Jurkat, Clone E6-1 (cell line): ENCODE measurements around the gene CPNE8. TPM values are rescaled to one million over a fixed set of nuclear protein-coding genes. Genes with fewer than 3 reads are reported as not detected.

Experiments used
- DNase-seq: peaks from one replicate; pipeline ENCODE4 v3.0.0-alpha.2; 2011; ENCODE audit warnings: low read depth, low spot score
- H3K4me3 ChIP-seq: 2 replicates; pipeline ENCODE4 v1.5.1; 2011; ENCODE audit warnings: mild to moderate bottlenecking, low read length, control low read depth, moderate library complexity
- polyA plus RNA-seq: library from polyadenylated mRNA; unstranded; fragments of >200 nt; gene quantifications from one replicate; pipeline ENCODE4 v1.2.1, GENCODE V29; 2012; ENCODE audit warnings: missing spikeins; ENCODE audit not compliant: insufficient read length, insufficient read depth

CPNE8 gene
- not detected for polyA plus RNA-seq

DNA sequence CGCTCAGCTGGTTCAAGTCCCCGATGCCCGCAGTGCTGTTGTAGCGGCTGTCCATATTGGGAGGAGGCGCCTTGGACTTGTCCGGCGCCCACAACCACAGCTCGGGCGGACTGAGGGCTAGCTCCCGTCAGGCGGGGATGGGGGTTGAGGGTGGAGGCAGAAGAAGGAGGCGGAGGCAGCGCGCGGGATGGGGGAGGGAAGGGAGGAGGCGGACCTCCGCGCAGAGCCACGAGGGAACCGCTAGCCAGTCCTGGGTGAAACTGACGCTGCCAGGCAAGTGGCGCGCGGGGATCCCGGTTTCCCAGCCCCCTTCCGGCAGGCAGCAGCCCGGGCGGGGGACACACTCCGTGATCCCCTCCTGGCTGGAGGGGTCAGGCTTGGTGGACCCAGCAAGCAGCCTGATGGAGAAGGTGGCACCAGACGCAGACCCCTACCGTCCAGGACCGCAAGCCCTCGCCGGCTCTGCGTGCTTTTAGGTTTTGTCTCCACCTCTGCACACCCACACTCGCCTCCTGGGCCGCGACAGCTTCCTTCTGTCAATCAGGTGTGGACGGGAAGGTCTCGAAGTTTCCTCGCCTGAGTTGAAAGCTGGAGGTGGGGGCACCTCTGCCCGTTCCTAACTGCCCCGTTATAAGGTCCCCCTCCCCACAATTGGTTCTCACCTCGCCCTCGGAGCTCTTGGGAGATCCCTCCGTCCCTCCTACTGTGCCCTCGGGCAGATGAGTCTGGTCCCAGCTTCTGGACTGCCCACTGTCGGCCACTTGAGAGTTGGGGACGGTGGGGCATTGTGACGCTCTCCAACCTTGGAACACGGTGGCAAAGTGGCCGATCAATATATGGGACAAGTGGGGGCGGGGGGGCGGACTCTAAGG, at the start of gene CPNE8:
Gene CPNE8 (minus strand): TSS at position 112 of the 872 bp plus-strand sequence. CDS start 57 bp downstream, at position 55.
- H3K4me3 ChIP-seq, result peak within 1 kb of the TSS; percentile 45
- DNase-seq, result no peak

DNA sequence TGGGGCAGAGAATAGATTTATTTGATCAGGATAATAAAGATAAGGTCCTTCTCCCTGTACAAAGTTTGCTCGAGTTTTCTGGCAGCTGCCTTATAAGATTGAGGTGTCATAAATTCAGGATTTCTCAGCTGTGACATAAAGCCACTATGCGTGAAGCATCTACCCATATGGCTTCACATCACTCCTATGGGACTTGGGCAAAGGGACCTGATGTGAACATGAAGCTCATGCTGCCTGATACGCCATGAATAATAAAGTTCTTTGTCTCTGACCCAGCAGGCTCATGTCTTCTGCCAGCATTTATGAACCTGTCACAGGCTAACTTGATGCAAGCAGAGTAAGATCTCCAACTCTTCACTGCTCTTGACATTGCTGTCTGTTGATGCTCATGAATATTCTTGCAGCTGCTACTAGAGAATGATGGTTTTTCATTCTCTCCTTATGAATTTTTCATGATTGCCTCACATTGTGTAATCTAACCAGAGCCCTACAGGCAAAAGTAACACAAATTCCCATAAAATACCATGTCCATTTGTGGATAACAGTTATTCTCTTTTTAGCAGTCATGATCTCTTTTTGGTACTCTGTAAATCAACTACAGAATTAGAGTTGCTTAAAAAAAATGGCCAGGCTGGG, 49.0 kb upstream of the CPNE8 start:
- DNase-seq, result no peak
- no peak overlapping the region for H3K4me3 ChIP-seq

DNA sequence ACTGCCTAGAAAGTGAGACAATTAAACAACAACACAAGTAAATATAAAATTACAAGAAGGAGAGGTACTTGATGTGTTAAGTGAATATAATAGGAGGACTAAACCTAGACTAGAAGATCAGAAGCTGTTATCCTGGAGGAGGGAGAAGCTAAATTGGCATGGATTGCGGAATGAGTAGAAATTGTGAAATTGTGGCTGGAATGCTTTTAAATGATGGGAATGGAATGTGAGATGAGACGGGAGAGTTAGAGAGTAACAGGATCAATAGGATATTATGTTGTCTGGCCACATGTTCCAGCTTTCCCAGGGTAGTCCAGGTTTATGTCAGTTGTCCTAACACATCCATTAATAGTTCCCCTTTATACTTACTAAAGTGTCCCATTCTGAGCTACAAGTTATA, 44.0 kb upstream of the CPNE8 start:
- no peak overlapping the region for H3K4me3 ChIP-seq
- DNase-seq, result no peak

DNA sequence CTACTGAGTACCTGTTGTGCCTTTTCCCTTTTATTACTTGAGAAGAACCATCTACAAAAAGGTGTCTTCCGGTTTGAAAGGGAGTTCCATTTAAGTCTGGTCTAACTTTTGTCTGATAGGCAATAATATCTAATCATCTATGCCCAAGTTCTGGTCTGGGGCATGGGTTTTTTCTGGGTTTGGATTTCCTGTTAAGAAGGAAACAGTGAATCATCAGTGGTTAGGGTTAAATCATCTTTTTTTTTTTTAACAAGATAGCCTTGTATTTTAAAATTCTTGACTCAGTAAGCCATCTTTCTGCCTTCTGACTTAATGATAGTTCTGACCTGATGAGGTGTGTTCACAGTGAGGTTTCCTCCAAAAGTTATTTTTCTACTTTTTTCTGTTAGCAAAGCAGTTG, 29.3 kb upstream of the CPNE8 start:
- no peak for DNase-seq
- H3K4me3 ChIP-seq, result no peak overlapping the region

DNA sequence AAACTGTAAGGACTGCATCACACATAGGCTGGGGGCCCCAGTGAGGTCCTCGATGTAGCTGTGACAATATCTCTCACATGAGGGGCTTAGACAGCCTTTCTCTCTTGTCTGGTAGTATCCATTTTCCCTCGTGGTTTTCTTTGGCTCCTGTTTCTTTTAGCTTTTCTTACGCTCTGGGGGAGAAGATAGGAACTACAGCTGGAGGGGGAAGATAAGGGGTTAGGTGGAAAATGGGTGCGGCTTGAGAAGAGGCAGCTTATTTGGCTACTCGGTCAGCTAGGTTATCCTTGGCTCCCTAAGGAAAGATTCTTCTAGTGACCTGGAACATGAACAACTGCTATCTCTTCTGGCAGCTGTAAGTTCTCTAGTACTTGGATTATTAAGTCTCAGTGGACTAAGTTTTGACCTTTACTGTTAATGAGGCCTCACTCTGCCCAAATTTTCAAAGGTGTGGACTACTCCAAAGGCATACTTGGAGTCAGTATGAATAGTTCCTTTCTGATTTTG, 28.7 kb upstream of the CPNE8 start:
- DNase-seq, result no peak

DNA sequence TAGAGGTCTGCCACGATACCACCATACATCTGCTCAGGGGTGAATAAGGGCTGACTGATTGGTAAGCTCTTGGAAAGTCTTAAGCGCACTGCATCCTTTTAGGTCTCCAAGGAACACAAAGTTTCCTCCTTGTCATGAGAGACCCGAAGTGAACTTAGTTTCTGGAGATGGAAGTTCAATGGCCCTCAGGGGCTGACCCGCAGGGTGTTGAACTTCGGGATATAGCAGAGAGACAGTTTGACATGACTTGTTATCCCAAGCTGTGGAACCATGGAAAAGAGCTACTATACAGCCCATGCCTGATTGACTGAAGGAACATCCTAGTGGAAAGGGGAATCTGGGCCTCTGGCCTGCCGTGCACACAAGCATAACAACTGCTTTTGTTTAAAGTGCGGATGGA, 26.9 kb upstream of the CPNE8 start:
- H3K4me3 ChIP-seq, result no peak overlapping the region
- DNase-seq, result no peak

More for the DNA sequence above, 28.7 kb upstream of the CPNE8 start:
- H3K4me3 ChIP-seq, result no peak overlapping the region

DNA sequence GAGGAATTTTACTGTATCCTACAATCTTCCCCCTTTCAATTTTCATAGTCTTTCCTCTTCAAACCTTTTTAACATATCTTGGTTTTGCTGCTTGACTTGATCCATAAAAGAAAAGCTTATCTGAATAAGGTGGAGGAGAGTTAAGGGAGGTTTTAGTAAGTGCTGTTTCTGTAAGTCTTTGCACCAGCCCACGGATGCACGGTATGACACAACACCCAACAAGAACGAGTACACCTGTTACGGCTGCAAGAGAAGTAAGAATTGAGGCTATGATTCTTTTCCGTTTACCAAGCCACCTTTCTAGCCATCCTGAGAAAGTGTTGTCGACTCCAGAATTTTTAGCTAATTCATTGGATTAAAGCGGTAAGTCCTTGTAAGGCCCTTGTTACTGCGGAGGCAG, 26.1 kb upstream of the CPNE8 start:
- no peak for DNase-seq
- no peak overlapping the region for H3K4me3 ChIP-seq

DNA sequence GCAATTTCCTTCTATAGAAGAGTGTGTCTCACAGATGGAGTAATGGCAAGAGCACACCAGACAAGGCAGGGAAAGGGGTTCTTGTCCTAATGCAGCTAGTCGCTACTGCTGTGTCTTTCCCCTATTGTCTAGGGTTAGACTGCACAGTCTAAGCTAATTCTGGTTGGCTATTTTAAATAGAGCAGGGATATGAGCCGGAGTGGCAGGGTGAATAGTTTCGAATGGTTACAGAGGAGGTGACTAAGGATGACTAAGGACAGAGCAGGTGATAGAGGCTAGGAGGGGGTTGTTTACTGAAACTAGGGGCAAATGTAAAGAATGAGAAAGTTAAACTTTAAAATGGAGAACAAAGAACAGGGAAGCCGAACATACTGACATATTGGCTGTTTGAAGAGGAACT, 25.6 kb upstream of the CPNE8 start:
- no peak overlapping the region for H3K4me3 ChIP-seq
- DNase-seq, result no peak

DNA sequence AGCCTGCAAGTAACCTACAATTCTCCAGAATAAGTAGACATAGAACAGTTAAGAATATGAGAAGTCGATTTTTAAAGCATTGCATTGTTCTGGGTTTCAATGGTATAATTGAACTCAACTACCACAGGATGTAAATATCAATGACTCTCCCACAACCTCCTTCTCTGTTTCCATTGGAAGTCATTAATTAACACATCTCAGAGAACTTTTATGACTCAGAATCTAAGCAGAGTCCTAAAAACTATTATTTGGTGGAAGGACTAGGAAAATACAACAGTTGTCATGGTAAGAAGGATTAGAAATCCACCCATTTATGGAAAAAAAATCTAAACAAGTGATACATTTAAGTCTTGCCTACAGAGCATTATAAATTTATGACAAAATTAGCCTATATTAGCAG, 21.1 kb upstream of the CPNE8 start:
- no peak overlapping the region for H3K4me3 ChIP-seq
- DNase-seq, result no peak

DNA sequence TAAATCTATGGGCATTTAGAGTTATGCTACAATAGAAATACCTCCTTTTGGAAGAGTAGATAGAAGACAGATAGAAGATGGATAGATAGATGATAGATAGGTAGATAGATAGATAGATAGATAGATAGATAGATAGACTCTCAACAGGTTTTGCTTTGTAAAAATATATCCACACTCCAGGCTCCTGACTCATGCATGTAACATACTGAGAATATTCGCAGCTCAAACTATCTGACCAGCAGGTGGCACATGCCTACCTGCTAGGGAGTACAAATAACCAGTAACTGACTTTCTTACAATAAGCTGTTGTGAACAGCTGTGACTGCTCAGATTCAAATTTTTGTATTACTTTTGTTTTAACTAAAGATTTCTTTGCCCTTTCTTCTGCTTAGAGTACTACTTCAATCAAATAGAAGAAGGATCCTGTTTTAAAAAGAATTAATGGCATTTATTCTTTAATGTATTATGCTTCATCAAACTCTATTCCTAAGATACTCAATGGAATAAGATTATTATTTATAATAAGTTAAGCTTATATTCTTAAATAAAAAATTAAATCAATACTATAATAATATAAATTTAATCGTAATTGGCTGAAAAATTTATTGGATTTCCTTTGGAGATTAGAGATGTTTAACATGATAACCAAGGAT, 15.8 kb upstream of the CPNE8 start:
- H3K4me3 ChIP-seq, result no peak overlapping the region
- DNase-seq, result peak; percentile 52

DNA sequence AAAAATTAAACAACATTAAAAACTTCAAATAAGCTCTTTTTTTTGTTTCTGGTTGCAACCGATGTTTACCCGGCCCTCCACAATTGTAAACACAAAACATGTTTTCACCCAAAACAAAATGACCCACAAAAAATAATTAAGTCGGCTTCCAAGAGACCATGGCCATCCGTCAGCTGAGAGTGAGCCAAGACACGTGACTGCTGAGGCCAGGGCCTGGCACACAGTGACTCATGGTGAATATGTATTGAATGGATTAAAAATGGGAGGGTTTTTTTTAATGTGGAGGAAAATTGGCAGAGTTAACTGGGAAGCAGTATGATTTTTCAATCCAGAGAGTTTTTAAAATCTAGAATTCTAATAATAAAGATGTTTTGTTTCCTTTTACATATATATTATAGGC, 13.8 kb upstream of the CPNE8 start:
- no peak for DNase-seq
- no peak overlapping the region for H3K4me3 ChIP-seq

DNA sequence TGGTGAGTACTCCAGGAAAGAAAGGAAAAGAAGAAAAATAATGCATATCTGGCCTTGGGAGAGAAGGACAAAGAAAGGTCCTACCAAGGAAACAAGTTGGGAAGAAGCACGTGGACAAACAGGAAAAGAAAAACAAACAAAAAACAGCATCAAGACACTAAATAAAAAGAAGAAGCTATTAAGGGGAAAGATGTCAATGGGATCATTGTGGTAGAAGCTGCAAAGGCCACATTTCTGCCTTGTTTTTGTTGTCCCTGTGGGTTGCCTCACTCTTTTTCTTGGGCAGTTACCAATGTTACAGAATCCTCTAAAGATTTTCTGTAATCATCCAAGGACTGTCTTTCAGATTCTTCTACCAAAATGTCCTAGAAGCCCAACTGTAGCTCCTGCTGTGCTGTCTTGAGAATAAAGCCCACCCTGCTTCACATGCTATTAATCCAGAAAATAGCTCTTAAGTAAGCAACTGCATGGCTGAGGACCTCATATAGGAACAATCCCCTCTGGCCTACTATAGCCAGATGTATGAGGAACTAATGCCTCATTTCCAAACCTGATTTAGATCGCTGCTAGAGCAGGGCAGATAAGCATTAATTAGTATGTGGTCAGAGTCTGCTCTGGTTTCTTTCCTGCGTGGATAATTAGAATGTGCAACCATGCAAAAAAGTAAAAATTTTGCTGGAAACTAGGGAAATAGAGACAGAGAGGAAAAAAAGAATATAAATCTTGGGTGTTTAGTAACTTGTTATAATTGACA, 10.2 kb upstream of the CPNE8 start:
- DNase-seq, result no peak
- H3K4me3 ChIP-seq, result no peak overlapping the region

DNA sequence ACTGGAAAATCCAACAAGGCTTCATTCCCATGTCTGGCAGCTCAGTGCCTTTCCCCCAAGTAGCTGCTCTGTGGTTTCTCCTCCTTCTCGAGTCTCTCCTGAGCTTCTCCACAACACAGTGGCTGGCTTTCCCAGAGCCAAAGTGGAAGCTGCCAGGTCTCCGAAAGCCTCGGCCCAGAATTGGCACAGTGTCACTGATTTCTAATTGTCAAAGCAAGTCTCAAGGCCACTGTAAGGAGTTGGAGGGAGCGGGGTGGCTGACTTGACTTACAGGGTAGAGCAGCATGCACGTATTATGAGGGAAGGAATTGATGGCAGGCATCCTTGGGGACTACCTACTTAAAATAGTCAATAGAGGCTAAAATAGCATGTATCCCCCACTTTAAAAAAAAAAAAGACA, 6.7 kb upstream of the CPNE8 start:
- H3K4me3 ChIP-seq, result no peak overlapping the region
- no peak for DNase-seq

DNA sequence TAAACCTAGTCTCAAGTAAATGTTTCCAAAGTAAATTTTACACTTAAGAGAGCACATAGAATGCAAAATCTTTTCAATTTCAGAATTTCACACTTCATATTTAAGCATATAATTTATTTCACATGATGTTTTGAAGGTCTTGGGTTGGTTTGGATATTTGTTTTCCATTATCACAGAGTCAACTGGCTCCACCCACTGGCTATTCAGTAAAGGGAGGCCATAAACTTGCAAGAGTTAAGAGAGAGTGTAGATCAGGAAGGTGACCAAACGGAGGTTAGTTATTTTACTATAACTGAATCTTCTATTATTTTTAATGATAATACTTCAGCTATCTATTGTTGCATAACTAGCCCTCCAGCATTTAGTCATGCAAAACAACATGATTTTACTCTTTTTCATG, 6.2 kb upstream of the CPNE8 start:
- DNase-seq, result no peak
- no peak overlapping the region for H3K4me3 ChIP-seq

DNA sequence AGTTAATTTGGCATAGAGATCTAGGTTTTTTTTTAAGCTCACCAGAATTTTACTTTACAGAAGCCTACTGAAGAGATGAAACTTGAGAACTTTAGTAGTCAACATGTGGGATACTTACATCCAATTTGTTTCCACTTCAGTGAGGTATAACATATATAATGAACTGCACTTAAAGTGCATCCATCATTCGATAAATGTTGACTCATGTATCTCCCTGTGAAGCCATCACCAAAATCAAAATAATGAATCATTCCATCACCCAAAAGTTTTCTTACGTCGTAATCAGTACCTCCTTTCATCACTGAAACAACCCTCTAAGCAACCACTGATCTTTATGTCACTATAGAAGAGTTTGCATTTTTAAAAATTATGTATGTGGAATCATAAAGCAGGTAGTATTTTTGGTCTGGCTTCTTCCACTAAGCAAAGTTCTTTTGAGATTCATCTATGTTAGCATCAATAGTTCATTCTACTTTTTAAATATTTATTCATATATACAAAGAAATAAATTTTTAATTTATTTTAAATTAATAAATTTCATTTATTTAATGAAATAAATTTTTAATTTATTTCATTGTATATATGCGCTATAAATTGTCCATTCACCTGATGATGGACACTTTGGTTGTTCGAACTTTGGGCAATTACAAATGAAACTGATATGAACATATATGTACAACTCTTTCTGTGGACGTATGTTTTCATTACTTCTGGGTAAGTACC, 2.0 kb upstream of the CPNE8 start:
- H3K4me3 ChIP-seq, result peak overlapping the region; percentile 45

DNA sequence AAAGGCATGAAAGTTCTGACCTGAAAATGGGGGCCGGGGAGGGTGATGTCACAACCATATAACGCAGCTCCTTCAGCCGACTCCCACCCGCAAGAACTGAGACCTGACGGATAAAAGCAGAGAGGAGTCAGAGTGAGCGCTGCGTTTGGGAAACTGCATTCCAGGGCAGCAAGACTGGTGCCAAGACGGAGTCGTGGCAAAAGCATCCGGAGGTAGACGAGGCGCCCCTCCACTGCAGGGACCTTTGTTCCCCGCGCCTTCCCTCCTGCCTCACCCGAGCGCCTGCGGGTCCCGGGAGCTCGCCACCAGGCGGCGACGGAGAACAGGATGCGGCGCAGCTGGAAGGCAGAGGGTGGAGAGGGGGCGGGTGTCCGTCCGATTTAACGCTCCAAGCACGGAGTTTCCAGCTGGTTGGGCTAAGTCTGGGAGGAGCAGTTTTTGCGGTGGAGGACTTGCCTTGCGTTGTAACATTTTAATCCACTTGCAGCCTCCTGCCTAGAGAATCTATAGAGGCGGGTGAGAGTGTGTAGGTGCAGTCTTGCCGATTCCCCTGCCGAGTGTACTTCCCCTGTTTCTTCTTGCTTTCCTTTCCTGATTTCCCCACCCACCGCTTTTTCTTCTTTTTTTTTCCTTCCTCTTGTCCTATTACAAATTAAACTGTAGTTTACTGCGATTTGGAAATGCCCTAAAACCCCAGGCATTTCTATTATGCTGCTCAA, 1.2 kb upstream of the CPNE8 start:
- peak; percentile 57 for DNase-seq
- H3K4me3 ChIP-seq, result peak overlapping the region; percentile 45

More for the DNA sequence above, 2.0 kb upstream of the CPNE8 start:
- DNase-seq, result no peak

DNA sequence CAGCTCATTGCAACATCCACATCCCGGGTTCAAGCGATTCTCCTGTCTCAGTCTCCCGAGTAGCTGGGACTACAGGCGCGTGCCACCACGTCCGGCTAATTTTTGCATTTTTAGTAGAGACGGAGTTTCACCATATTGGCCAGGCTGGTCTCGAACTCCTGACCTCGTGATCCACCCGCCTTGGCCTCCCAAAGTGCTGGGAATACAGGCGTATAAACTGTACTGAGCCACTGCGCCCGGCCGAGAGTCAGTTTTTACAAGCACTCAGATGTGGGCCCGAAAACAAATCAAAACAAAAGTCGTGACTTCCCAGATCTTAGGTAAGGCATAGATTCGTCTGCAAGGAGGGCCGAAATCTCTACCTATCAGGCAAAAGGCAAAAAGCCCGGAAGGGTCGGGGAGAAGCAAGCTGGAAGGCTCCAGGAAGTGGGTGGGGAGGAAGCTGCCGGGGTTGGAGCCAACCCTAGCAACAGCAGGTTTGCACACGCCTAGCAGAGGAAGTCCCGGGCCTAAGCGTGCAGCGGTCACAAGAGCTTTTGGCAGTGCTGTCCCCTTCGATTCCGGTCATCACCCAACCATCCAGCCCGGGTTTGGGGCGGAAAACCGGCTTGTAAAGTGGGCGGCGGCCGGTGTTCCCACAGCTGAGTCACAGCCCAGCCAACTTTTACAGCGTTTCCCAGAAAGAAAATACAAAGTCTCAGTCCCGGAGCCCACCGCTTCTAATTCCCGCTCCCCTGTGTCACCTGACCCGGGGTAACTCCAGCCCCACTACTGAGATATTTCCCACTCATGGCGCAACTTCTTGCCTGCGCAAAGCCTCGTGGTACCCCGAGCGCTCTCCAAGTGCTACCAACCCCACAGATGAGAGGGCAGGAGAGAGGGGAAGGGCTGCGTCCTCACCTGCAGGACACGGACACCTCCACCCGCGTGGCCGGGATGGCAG, 583 bp downstream of the CPNE8 start:
- DNase-seq, result no peak
- H3K4me3 ChIP-seq, result no peak overlapping the region
